OCI-LY7 (cell line): ENCODE data around the gene PNPLA1.

Experiments used
- EZH2phosphoT487 ChIP-seq: fragments of 200-600 bp; sonication (generic); IDR thresholded peaks from 2 replicates; pipeline ENCODE4 v1.6.1; 2018; ENCODE audit warnings: low read depth, borderline replicate concordance, mild to moderate bottlenecking, mixed run types, antibody characterized with exemption, low read length, moderate library complexity, mixed read lengths
- TF ChIP-seq, protein P1 (sequence below): fragments of 200-600 bp; sonication (generic); conservative IDR thresholded peaks from 2 replicates; pipeline ENCODE4 v1.5.1; 2014; ENCODE audit warnings: mild to moderate bottlenecking, antibody characterized with exemption, low read length, moderate library complexity, mixed read lengths

DNA sequence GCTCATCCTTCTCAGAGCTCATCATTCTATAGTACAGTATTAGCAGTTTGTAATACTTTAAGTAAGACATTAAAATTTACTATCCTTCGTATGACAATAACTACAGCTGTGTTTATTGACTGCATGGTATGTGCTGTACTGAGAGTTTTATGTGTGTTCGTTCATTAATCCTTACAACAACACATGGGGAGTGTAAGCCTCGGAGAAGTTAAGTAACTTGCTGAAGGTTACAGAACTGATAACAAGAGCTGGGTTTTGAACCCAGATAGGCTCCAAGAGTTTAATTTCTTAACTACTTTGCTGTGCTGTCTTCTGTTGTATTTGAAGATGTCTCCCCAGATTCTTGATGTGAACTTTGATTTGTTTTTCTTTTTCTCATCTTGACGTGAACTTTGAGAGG is 49.6 kb upstream of the PNPLA1 start:
- TF ChIP-seq, protein P1, sequence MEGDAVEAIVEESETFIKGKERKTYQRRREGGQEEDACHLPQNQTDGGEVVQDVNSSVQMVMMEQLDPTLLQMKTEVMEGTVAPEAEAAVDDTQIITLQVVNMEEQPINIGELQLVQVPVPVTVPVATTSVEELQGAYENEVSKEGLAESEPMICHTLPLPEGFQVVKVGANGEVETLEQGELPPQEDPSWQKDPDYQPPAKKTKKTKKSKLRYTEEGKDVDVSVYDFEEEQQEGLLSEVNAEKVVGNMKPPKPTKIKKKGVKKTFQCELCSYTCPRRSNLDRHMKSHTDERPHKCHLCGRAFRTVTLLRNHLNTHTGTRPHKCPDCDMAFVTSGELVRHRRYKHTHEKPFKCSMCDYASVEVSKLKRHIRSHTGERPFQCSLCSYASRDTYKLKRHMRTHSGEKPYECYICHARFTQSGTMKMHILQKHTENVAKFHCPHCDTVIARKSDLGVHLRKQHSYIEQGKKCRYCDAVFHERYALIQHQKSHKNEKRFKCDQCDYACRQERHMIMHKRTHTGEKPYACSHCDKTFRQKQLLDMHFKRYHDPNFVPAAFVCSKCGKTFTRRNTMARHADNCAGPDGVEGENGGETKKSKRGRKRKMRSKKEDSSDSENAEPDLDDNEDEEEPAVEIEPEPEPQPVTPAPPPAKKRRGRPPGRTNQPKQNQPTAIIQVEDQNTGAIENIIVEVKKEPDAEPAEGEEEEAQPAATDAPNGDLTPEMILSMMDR: no peak
- no peak for TF ChIP-seq EZH2phosphoT487
